Pancreas (tissue), 10 donors: ENCODE data around the gene HLF. TPM values are rescaled to one million over a fixed set of nuclear protein-coding genes. Genes with fewer than 3 reads are reported as not detected.

Experiments
- ATAC-seq, 4 donors: fragments of 200-7000 bp; cut with Tn5 transposase; one replicate each; pipeline versions ENCODE4 v1.8.0 to v1.9.1; 2020; ENCODE audit warnings: mild to moderate bottlenecking in 4 of 4, moderate library complexity in 4 of 4
- DNase-seq, 6 donors: peaks; one replicate each; pipeline ENCODE4 v3.0.0-alpha.2; 2020
- FAIRE-seq: peaks from 2 replicates; lab custom pipeline; 2012; peaks lifted over from hg19 to GRCh38; lab: Jason Lieb, UNC
- H3K27ac ChIP-seq, 4 donors: fragments of 200-600 bp; sonication (generic); 1 replicate in 3 of 4; 2 replicates in 1 of 4; pipeline versions ENCODE4 v1.5.0 to v1.8.0; 2020
- H3K27me3 ChIP-seq, 4 donors: fragments of 200-600 bp; one replicate each; pipeline ENCODE4 v1.8.0; 2021
- H3K36me3 ChIP-seq, 3 donors: fragments of 200-600 bp; sonication (generic) in 1 of 3; one replicate each; pipeline versions ENCODE4 v1.5.0 to v1.8.0; 2020 to 2021
- H3K4me1 ChIP-seq, 3 donors: fragments of 200-600 bp; one replicate each; pipeline ENCODE4 v1.8.0; 2021
- H3K4me3 ChIP-seq, 4 donors: fragments of 200-600 bp; sonication (generic) in 2 of 4; one replicate each; pipeline versions ENCODE4 v1.5.0 to v1.8.0; 2020 to 2021
- H3K9me3 ChIP-seq, 4 donors: fragments of 200-600 bp; one replicate each; pipeline ENCODE4 v1.8.0; 2021
- WGBS, 2 donors: extraction: QIAGEN DNeasy Blood & Tissue Kit; methylation state at CpG; one replicate each; pipeline ENCODE4 v1.1.7; 2013; 5-methylcytosine and 5-hydroxymethylcytosine counted together
- intact Hi-C, 3 donors: fragments of 100-400 bp; cut with DNase I; formaldehyde crosslinking; loops; one replicate each; pipeline versions ENCODE4 v1.11.1 to v1.14.2; 2022
- polyA plus RNA-seq, 2 donors: library from polyadenylated mRNA; stranded (reverse); fragments of 200-250 nt; gene quantifications; one replicate each; pipeline ENCODE4 v1.2.3, GENCODE V29; 2013
- total RNA-seq, 6 donors: library from RNA; stranded (reverse); fragmentation: NEBNext Ultra II Directional in 4 of 6; extraction: Animal tissue kit (Norgen Biotek cat#: 25700) in 4 of 6; gene quantifications; one replicate each; pipeline versions ENCODE4 v1.2.1 to v1.2.4, GENCODE V29; 2021 to 2023
- TF ChIP-seq, protein P1 (sequence below), 4 donors: fragments of 200-600 bp; sonication (generic) in 3 of 4; IDR thresholded peaks; one replicate each; pipeline versions ENCODE4 v1.5.0 to v1.8.0; 2021; ENCODE audit warnings: antibody characterized with exemption in 4 of 4
- donor health status: healthy with polysubstance abuse.
- donor health status: DM: no; HTN: no; CAD: no; lungs with moderate emphysema.
- donor health status: DM: no; HTN: no; CAD: no.
- donor health status: control.
- donor health status: control.
- donor health status: Bipolar disorder and iron deficiency.
- donor health status: DM: yes; HTN: yes; CAD: no.
- donor health status: DM: no; HTN: no; CAD: no.
- donor health status: DM: no; HTN: no; CAD: no.
- donor health status: DM: yes; HTN: yes; CAD: no.

Gene HLF
- total and polyA plus RNA-seq, 8 donors: 1.2 to 4.6 (median 2.2) TPM

DNA sequence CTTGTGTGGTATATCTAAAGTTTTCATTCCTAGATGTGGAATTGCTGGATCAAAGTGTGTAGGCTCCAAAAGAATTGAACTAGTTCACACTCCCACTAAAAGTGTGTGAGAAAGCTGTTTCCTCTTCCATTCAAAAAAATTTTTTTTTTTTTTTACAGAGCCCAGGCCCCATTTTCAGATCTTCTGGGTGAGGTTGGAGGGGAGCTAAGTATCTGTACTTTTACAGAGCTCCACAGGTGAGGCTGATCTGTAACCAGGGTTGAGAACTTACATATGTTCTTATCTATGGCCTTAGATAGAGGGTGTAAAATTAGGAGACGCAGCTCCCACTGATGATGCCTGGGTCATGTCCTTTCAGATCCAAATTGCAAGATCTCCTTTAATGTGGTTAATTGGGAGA, 31.9 kb downstream of the HLF start:
- Histone ChIP-seq H3K4me1 (no peaks in the 10 kb centered on the region), H3K9me3 (no peaks in the 10 kb centered on the region), H3K36me3 (no peaks in the 10 kb centered on the region), H3K4me3 (no peak overlapping the region), H3K27ac (no peak overlapping the region), H3K27me3 (no peaks in the 10 kb centered on the region)
- TF ChIP-seq, protein P1, sequence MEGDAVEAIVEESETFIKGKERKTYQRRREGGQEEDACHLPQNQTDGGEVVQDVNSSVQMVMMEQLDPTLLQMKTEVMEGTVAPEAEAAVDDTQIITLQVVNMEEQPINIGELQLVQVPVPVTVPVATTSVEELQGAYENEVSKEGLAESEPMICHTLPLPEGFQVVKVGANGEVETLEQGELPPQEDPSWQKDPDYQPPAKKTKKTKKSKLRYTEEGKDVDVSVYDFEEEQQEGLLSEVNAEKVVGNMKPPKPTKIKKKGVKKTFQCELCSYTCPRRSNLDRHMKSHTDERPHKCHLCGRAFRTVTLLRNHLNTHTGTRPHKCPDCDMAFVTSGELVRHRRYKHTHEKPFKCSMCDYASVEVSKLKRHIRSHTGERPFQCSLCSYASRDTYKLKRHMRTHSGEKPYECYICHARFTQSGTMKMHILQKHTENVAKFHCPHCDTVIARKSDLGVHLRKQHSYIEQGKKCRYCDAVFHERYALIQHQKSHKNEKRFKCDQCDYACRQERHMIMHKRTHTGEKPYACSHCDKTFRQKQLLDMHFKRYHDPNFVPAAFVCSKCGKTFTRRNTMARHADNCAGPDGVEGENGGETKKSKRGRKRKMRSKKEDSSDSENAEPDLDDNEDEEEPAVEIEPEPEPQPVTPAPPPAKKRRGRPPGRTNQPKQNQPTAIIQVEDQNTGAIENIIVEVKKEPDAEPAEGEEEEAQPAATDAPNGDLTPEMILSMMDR (IDR thresholded peaks at IDR 0.05): no peak
- intact Hi-C loops: no loop called here
- 95 to 96% methylated on average over 1 of the region's 1 CpG for WGBS, 2 donors
- DNase-seq (no peak), FAIRE-seq (no peak), ATAC-seq (no peak)

- Histone ChIP-seq H3K9me3 (no peaks in the 10 kb centered on the region), H3K27me3 (no peaks in the 10 kb centered on the region), H3K4me3 (no peak overlapping the region), H3K36me3 (no peaks in the 10 kb centered on the region), H3K4me1 (no peaks in the 10 kb centered on the region), H3K27ac (no peak overlapping the region)
- ATAC-seq: no peak
- TF ChIP-seq, protein P1 (IDR thresholded peaks at IDR 0.05): no peak
- DNase-seq: no peak
- WGBS, 2 donors: 76 to 80% methylated on average over 3 of the region's 3 CpGs
- intact Hi-C loops: no loop called here
- no peak for FAIRE-seq
Measured at GRCh38 chr17:55298111-55298730, 33.5 kb downstream of the HLF start.

- no peaks in the 10 kb centered on the region for H3K4me1 ChIP-seq
- no peaks in the 10 kb centered on the region for H3K27me3 ChIP-seq
- TF ChIP-seq, protein P1 (IDR thresholded peaks at IDR 0.05): no peak
- no peak overlapping the region for H3K4me3 ChIP-seq
- H3K27ac ChIP-seq: no peak overlapping the region
- DNase-seq (no peak), FAIRE-seq (no peak), ATAC-seq (no peak)
- H3K36me3 ChIP-seq: no peaks in the 10 kb centered on the region
- intact Hi-C loops: no loop called here
- H3K9me3 ChIP-seq: no peaks in the 10 kb centered on the region
- WGBS, 2 donors: 88 to 91% methylated on average over 10 of the region's 10 CpGs
Measured at GRCh38 chr17:55299162-55299838, 34.5 kb downstream of the HLF start.

DNA sequence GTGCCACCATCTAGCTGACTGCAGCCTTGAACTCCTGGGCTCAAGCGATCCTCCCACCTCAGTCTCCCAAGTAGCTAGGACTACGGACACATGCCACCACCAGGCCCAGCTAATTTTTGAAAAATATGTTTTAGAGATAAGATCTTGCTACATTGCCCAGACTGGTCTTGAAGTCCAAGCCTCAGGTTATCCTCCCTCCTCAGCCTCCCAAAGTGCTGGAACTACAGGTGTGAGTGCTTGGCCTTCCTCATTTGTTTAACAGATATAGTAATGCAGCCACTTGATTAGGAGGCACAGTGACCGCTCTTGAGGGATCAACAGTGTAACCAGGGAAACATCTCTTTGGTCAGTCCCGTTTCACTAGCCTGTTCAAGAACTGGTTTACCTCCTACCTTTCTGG, 35.1 kb downstream of the HLF start:
- intact Hi-C loops: no loop called here
- Histone ChIP-seq H3K9me3 (no peaks in the 10 kb centered on the region), H3K36me3 (no peaks in the 10 kb centered on the region), H3K27ac (no peak overlapping the region), H3K4me3 (no peak overlapping the region), H3K27me3 (no peaks in the 10 kb centered on the region), H3K4me1 (no peaks in the 10 kb centered on the region)
- no peak for DNase-seq
- no peak for ATAC-seq
- WGBS, 2 donors: 88 to 91% methylated on average over 4 of the region's 4 CpGs
- TF ChIP-seq, protein P1 (IDR thresholded peaks at IDR 0.05): no peak
- FAIRE-seq: no peak
